ENCODE data around the gene HABP4.

HABP4 gene

GRCh38 chr9:96515621-96516470 is 65.9 kb downstream of the HABP4 start:
- H3K36me3 ChIP-seq (ENCODE audit: insufficient read depth, low read depth, low read length) = peaks cover 22% of the 10 kb centered on the region
- H3K9ac ChIP-seq (ENCODE audit: low read depth, low read length) = no peak overlapping the region
- no peaks in the 10 kb centered on the region for H3K9me3 ChIP-seq (ENCODE audit: insufficient read depth, low read depth, low read length)
- no peaks in the 10 kb centered on the region for H3K4me1 ChIP-seq (ENCODE audit: insufficient read depth, low read length)
- H3K27me3 ChIP-seq (ENCODE audit: insufficient read depth, low read length) = no peaks in the 10 kb centered on the region
- no peak overlapping the region for H3K4me3 ChIP-seq (ENCODE audit: low read length)
- no peak overlapping the region for H3K27ac ChIP-seq (ENCODE audit: low read length)

GRCh38 chr9:96519095-96519494 is 69.1 kb downstream of the HABP4 start:
- Histone ChIP-seq H3K27ac (ENCODE audit: low read length) (no peak overlapping the region), H3K4me3 (ENCODE audit: low read length) (no peak overlapping the region), H3K4me1 (ENCODE audit: insufficient read depth, low read length) (no peaks in the 10 kb centered on the region), H3K9ac (ENCODE audit: low read depth, low read length) (no peak overlapping the region), H3K36me3 (ENCODE audit: insufficient read depth, low read depth, low read length) (peaks cover 43% of the 10 kb centered on the region), H3K9me3 (ENCODE audit: insufficient read depth, low read depth, low read length) (no peaks in the 10 kb centered on the region), H3K27me3 (ENCODE audit: insufficient read depth, low read length) (no peaks in the 10 kb centered on the region)

GRCh38 chr9:96519787-96520186 is 69.8 kb downstream of the HABP4 start:
- Histone ChIP-seq H3K4me1 (ENCODE audit: insufficient read depth, low read length) (no peaks in the 10 kb centered on the region), H3K4me3 (ENCODE audit: low read length) (no peak overlapping the region), H3K9ac (ENCODE audit: low read depth, low read length) (no peak overlapping the region)

GRCh38 chr9:96522366-96522765 is 72.4 kb downstream of the HABP4 start:
- Histone ChIP-seq H3K27me3 (ENCODE audit: insufficient read depth, low read length) (no peaks in the 10 kb centered on the region), H3K4me3 (ENCODE audit: low read length) (no peak overlapping the region), H3K27ac (ENCODE audit: low read length) (no peak overlapping the region), H3K9me3 (ENCODE audit: insufficient read depth, low read depth, low read length) (no peaks in the 10 kb centered on the region), H3K4me1 (ENCODE audit: insufficient read depth, low read length) (no peaks in the 10 kb centered on the region), H3K9ac (ENCODE audit: low read depth, low read length) (no peak overlapping the region), H3K36me3 (ENCODE audit: insufficient read depth, low read depth, low read length) (peaks cover 43% of the 10 kb centered on the region)

More at GRCh38 chr9:96519787-96520186, 69.8 kb downstream of the HABP4 start:
- Histone ChIP-seq H3K36me3 (ENCODE audit: insufficient read depth, low read depth, low read length) (peaks cover 43% of the 10 kb centered on the region), H3K9me3 (ENCODE audit: insufficient read depth, low read depth, low read length) (no peaks in the 10 kb centered on the region), H3K27me3 (ENCODE audit: insufficient read depth, low read length) (no peaks in the 10 kb centered on the region), H3K27ac (ENCODE audit: low read length) (no peak overlapping the region)

GRCh38 chr9:96523374-96523773 is 73.4 kb downstream of the HABP4 start:
- Histone ChIP-seq H3K4me1 (ENCODE audit: insufficient read depth, low read length) (no peaks in the 10 kb centered on the region), H3K27ac (ENCODE audit: low read length) (no peak overlapping the region), H3K9me3 (ENCODE audit: insufficient read depth, low read depth, low read length) (no peaks in the 10 kb centered on the region), H3K36me3 (ENCODE audit: insufficient read depth, low read depth, low read length) (peaks cover 43% of the 10 kb centered on the region), H3K27me3 (ENCODE audit: insufficient read depth, low read length) (no peaks in the 10 kb centered on the region), H3K9ac (ENCODE audit: low read depth, low read length) (no peak overlapping the region), H3K4me3 (ENCODE audit: low read length) (no peak overlapping the region)

GRCh38 chr9:96524045-96524444 is 74.1 kb downstream of the HABP4 start:
- Histone ChIP-seq H3K36me3 (ENCODE audit: insufficient read depth, low read depth, low read length) (peaks cover 42% of the 10 kb centered on the region), H3K27me3 (ENCODE audit: insufficient read depth, low read length) (no peaks in the 10 kb centered on the region), H3K4me1 (ENCODE audit: insufficient read depth, low read length) (no peaks in the 10 kb centered on the region), H3K4me3 (ENCODE audit: low read length) (no peak overlapping the region), H3K9me3 (ENCODE audit: insufficient read depth, low read depth, low read length) (no peaks in the 10 kb centered on the region), H3K9ac (ENCODE audit: low read depth, low read length) (no peak overlapping the region), H3K27ac (ENCODE audit: low read length) (no peak overlapping the region)

GRCh38 chr9:96524764-96525163 is 74.8 kb downstream of the HABP4 start:
- Histone ChIP-seq H3K27ac (ENCODE audit: low read length) (no peak overlapping the region), H3K36me3 (ENCODE audit: insufficient read depth, low read depth, low read length) (peaks cover 40% of the 10 kb centered on the region), H3K9me3 (ENCODE audit: insufficient read depth, low read depth, low read length) (no peaks in the 10 kb centered on the region), H3K4me3 (ENCODE audit: low read length) (no peak overlapping the region), H3K9ac (ENCODE audit: low read depth, low read length) (no peak overlapping the region), H3K4me1 (ENCODE audit: insufficient read depth, low read length) (no peaks in the 10 kb centered on the region), H3K27me3 (ENCODE audit: insufficient read depth, low read length) (no peaks in the 10 kb centered on the region)

GRCh38 chr9:96532173-96532572 is 82.2 kb downstream of the HABP4 start:
- Histone ChIP-seq H3K27me3 (ENCODE audit: insufficient read depth, low read length) (no peaks in the 10 kb centered on the region), H3K4me3 (ENCODE audit: low read length) (no peak overlapping the region), H3K36me3 (ENCODE audit: insufficient read depth, low read depth, low read length) (peaks cover 27% of the 10 kb centered on the region), H3K4me1 (ENCODE audit: insufficient read depth, low read length) (no peaks in the 10 kb centered on the region), H3K9me3 (ENCODE audit: insufficient read depth, low read depth, low read length) (no peaks in the 10 kb centered on the region), H3K9ac (ENCODE audit: low read depth, low read length) (no peak overlapping the region), H3K27ac (ENCODE audit: low read length) (no peak overlapping the region)

GRCh38 chr9:96540106-96540505 is 90.1 kb downstream of the HABP4 start:
- no peak overlapping the region for H3K4me3 ChIP-seq (ENCODE audit: low read length)
- no peaks in the 10 kb centered on the region for H3K9me3 ChIP-seq (ENCODE audit: insufficient read depth, low read depth, low read length)
- H3K27ac ChIP-seq (ENCODE audit: low read length) = no peak overlapping the region
- peaks cover 12% of the 10 kb centered on the region; the same call in 1 of the 2 replicates for H3K36me3 ChIP-seq (ENCODE audit: insufficient read depth, low read depth, low read length)
- peaks cover 3% of the 10 kb centered on the region; the same call in 1 of the 2 replicates for H3K4me1 ChIP-seq (ENCODE audit: insufficient read depth, low read length)
- H3K9ac ChIP-seq (ENCODE audit: low read depth, low read length) = no peak overlapping the region
- H3K27me3 ChIP-seq (ENCODE audit: insufficient read depth, low read length) = no peaks in the 10 kb centered on the region

Data from iPS-20b (cell line).